HCT116 (cell line): ENCODE measurements around the gene GDPD5.

Experiments
- CEBPB ChIP-seq: IDR thresholded peaks from 2 replicates; pipeline ENCODE4 v1.6.1; 2012; ENCODE audit warnings: low read depth
- EZH2 ChIP-seq: fragments of 200-600 bp; sonication (generic); IDR thresholded peaks from 2 replicates; pipeline ENCODE4 v1.6.1; 2017; ENCODE audit warnings: antibody characterized with exemption, mixed run types
- EZH2phosphoT487 ChIP-seq: fragments of 200-600 bp; IDR thresholded peaks from 2 replicates; pipeline ENCODE4 v1.6.1; 2018; ENCODE audit warnings: antibody characterized with exemption, borderline replicate concordance
- POLR2A ChIP-seq: IDR thresholded peaks from 2 replicates; pipeline ENCODE4 v1.7.0; 2011; ENCODE audit warnings: borderline replicate concordance; ENCODE audit not compliant: insufficient read depth, insufficient read length; ENCODE audit errors: extremely low read depth
- POLR2AphosphoS5 ChIP-seq: IDR thresholded peaks from 2 replicates; pipeline ENCODE4 v1.6.1; 2011; ENCODE audit warnings: mild to moderate bottlenecking, low read depth, low read length, moderate library complexity
- ZNF274 ChIP-seq: fragments of 200-500 bp; sonication (Bioruptor generic); IDR thresholded peaks from 2 replicates; pipeline ENCODE4 v1.6.1; 2014; ENCODE audit warnings: mild to moderate bottlenecking, low read depth, low read length, inconsistent platforms
- TF ChIP-seq, protein P1 (sequence below), 3 experiments: fragments of 200-600 bp in 1 of 3; sonication (generic) in 1 of 3; IDR thresholded peaks in 2 of 3; conservative IDR thresholded peaks in 1 of 3; 2 replicates each; pipeline ENCODE4 v1.5.1; 2012 to 2017; ENCODE audit warnings: low read depth in 2 of 3, low read length in 2 of 3, antibody characterized with exemption in 1 of 3, borderline replicate concordance in 1 of 3, control low read depth in 1 of 3, mild to moderate bottlenecking in 1 of 3, mixed read lengths in 1 of 3, mixed run types in 1 of 3, moderate library complexity in 1 of 3; ENCODE audit not compliant: insufficient read depth in 1 of 3
- TF ChIP-seq, protein P2 (sequence below): IDR thresholded peaks from 2 replicates; pipeline ENCODE4 v1.6.1; 2011; ENCODE audit warnings: mild to moderate bottlenecking, low read length, moderate library complexity; ENCODE audit not compliant: insufficient replicate concordance; ENCODE audit errors: extremely low read depth
- TF ChIP-seq, protein P3 (sequence below): IDR thresholded peaks from 2 replicates; pipeline ENCODE4 v1.6.1; 2012; ENCODE audit warnings: low read depth

DNA sequence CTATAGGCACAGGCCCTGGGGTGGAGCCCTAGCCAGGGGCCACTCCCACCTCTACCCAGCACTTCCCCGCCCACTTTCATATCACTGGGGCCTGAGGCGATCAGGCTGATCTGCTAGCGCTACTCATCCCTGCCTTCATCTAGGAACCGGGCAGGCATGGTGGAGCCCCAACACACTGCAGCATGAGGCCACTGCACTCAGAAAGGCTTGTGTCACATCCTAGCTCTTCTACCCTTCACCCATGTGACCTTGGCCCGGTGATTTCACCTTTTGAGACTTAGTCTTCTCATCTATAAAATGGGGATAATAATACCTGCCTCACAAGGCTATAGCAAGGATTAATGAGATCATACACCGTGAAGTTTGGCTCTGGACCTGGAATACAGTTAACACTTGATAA, 18.1 kb upstream of the GDPD5 start:
- TF ChIP-seq POLR2A (no peak), EZH2 (no peak), POLR2AphosphoS5 (no peak), CEBPB (no peak), EZH2phosphoT487 (no peak), ZNF274 (no peak)
- TF ChIP-seq, protein P1, sequence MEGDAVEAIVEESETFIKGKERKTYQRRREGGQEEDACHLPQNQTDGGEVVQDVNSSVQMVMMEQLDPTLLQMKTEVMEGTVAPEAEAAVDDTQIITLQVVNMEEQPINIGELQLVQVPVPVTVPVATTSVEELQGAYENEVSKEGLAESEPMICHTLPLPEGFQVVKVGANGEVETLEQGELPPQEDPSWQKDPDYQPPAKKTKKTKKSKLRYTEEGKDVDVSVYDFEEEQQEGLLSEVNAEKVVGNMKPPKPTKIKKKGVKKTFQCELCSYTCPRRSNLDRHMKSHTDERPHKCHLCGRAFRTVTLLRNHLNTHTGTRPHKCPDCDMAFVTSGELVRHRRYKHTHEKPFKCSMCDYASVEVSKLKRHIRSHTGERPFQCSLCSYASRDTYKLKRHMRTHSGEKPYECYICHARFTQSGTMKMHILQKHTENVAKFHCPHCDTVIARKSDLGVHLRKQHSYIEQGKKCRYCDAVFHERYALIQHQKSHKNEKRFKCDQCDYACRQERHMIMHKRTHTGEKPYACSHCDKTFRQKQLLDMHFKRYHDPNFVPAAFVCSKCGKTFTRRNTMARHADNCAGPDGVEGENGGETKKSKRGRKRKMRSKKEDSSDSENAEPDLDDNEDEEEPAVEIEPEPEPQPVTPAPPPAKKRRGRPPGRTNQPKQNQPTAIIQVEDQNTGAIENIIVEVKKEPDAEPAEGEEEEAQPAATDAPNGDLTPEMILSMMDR (IDR thresholded peaks at IDR 0.05 in 2 of 3, conservative IDR thresholded peaks at IDR 0.05 in 1 of 3; ENCODE audit: borderline replicate concordance in 1 of 3, insufficient read depth in 1 of 3, low read depth in 2 of 3, low read length in 2 of 3): no peak
- TF ChIP-seq, protein P2, sequence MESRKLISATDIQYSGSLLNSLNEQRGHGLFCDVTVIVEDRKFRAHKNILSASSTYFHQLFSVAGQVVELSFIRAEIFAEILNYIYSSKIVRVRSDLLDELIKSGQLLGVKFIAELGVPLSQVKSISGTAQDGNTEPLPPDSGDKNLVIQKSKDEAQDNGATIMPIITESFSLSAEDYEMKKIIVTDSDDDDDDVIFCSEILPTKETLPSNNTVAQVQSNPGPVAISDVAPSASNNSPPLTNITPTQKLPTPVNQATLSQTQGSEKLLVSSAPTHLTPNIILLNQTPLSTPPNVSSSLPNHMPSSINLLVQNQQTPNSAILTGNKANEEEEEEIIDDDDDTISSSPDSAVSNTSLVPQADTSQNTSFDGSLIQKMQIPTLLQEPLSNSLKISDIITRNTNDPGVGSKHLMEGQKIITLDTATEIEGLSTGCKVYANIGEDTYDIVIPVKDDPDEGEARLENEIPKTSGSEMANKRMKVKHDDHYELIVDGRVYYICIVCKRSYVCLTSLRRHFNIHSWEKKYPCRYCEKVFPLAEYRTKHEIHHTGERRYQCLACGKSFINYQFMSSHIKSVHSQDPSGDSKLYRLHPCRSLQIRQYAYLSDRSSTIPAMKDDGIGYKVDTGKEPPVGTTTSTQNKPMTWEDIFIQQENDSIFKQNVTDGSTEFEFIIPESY: no peak
- TF ChIP-seq, protein P3, sequence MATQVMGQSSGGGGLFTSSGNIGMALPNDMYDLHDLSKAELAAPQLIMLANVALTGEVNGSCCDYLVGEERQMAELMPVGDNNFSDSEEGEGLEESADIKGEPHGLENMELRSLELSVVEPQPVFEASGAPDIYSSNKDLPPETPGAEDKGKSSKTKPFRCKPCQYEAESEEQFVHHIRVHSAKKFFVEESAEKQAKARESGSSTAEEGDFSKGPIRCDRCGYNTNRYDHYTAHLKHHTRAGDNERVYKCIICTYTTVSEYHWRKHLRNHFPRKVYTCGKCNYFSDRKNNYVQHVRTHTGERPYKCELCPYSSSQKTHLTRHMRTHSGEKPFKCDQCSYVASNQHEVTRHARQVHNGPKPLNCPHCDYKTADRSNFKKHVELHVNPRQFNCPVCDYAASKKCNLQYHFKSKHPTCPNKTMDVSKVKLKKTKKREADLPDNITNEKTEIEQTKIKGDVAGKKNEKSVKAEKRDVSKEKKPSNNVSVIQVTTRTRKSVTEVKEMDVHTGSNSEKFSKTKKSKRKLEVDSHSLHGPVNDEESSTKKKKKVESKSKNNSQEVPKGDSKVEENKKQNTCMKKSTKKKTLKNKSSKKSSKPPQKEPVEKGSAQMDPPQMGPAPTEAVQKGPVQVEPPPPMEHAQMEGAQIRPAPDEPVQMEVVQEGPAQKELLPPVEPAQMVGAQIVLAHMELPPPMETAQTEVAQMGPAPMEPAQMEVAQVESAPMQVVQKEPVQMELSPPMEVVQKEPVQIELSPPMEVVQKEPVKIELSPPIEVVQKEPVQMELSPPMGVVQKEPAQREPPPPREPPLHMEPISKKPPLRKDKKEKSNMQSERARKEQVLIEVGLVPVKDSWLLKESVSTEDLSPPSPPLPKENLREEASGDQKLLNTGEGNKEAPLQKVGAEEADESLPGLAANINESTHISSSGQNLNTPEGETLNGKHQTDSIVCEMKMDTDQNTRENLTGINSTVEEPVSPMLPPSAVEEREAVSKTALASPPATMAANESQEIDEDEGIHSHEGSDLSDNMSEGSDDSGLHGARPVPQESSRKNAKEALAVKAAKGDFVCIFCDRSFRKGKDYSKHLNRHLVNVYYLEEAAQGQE: no peak
